Hematopoietic multipotent progenitor cell treated with erythropoietin and hydrocortisone succinate and interleukin-3 and kit ligand, for 8 days (in vitro differentiated cells): ENCODE data around the gene WDPCP.
"Not testable (repeated sequence)": the region's sequence is repeated elsewhere in the genome, so short reads cannot be mapped to it uniquely, and the experiment has no call there.

Source experiments
- DNase-seq: peaks from one replicate; pipeline ENCODE4 v3.0.0-alpha.2; 2015

The WDPCP gene

GRCh38 chr2:63539416-63540162 is 48.7 kb downstream of the WDPCP start:
- DNase-seq, result no peak

- DNase-seq, result no peak
Observed at GRCh38 chr2:63538390-63538789, 49.9 kb downstream of the WDPCP start.

GRCh38 chr2:63537306-63537705 is 51.0 kb downstream of the WDPCP start:
- no peak for DNase-seq

- no peak for DNase-seq
Observed at GRCh38 chr2:63530704-63531279, 57.5 kb downstream of the WDPCP start.

- DNase-seq, result no peak
Observed at GRCh38 chr2:63525905-63526304, 62.4 kb downstream of the WDPCP start.

- no peak for DNase-seq
Observed at GRCh38 chr2:63522950-63523349, 65.3 kb downstream of the WDPCP start.

- no peak for DNase-seq
Observed at GRCh38 chr2:63520793-63521192, 67.5 kb downstream of the WDPCP start.

- no peak for DNase-seq
Observed at GRCh38 chr2:63514781-63515180, 73.5 kb downstream of the WDPCP start.

- no peak for DNase-seq
Observed at GRCh38 chr2:63514237-63514716, 74.0 kb downstream of the WDPCP start.

GRCh38 chr2:63506320-63506719 is 82.0 kb downstream of the WDPCP start:
- DNase-seq, result peak; percentile 64

GRCh38 chr2:63503818-63504217 is 84.5 kb downstream of the WDPCP start:
- DNase-seq, result no peak

- DNase-seq, result peak; percentile 27
Observed at GRCh38 chr2:63500398-63500797, 87.9 kb downstream of the WDPCP start.

- no peak for DNase-seq
Observed at GRCh38 chr2:63497576-63497975, 90.7 kb downstream of the WDPCP start.

GRCh38 chr2:63494968-63495367 is 93.3 kb downstream of the WDPCP start:
- DNase-seq, result no peak

GRCh38 chr2:63494100-63494499 is 94.2 kb downstream of the WDPCP start:
- DNase-seq, result no peak

GRCh38 chr2:63488118-63488713 is 100.1 kb downstream of the WDPCP start:
- DNase-seq, result peak; percentile 25

GRCh38 chr2:63486861-63487290 is 101.4 kb downstream of the WDPCP start:
- no peak for DNase-seq

- no peak for DNase-seq
Observed at GRCh38 chr2:63484901-63485300, 103.4 kb downstream of the WDPCP start.

- DNase-seq, result no peak
Observed at GRCh38 chr2:63484481-63484880, 103.8 kb downstream of the WDPCP start.

- DNase-seq, result no peak
Observed at GRCh38 chr2:63477686-63478085, 110.6 kb downstream of the WDPCP start.

GRCh38 chr2:63469313-63469712 is 119.0 kb downstream of the WDPCP start:
- DNase-seq, result not testable (repeated sequence)

GRCh38 chr2:63465633-63466032 is 122.6 kb downstream of the WDPCP start:
- DNase-seq, result no peak

- DNase-seq, result no peak
Observed at GRCh38 chr2:63463142-63463541, 125.1 kb downstream of the WDPCP start.

GRCh38 chr2:63446658-63447057 is 141.6 kb downstream of the WDPCP start:
- DNase-seq, result no peak
